Activated CD4-positive, alpha-beta T cell treated with anti-CD3 and anti-CD28 coated beads for 48 hours (primary cell): ENCODE results near the gene PDE3B.
"Not testable (repeated sequence)": the region's sequence is repeated elsewhere in the genome, so short reads cannot be mapped to it uniquely, and the experiment has no call there.

Experiments
- DNase-seq: peaks from one replicate; pipeline ENCODE4 v3.0.0-alpha.2; 2020

Gene PDE3B

GRCh38 chr11:14750911-14751310 lies 107.3 kb downstream of the PDE3B start:
- DNase-seq = no peak

- no peak for DNase-seq
These were observed 108.4 kb downstream of the PDE3B start for GRCh38 chr11:14751975-14752407.

- no peak for DNase-seq
These were observed 111.5 kb downstream of the PDE3B start for GRCh38 chr11:14755140-14755539.

GRCh38 chr11:14756349-14756748 lies 112.7 kb downstream of the PDE3B start:
- no peak for DNase-seq

- DNase-seq = not testable (repeated sequence)
These were observed 115.9 kb downstream of the PDE3B start for GRCh38 chr11:14759300-14760012.

- no peak for DNase-seq
These were observed 120.6 kb downstream of the PDE3B start for GRCh38 chr11:14764179-14764578.

GRCh38 chr11:14764579-14765527 lies 121.2 kb downstream of the PDE3B start:
- DNase-seq = peak; percentile 34

- DNase-seq = no peak
These were observed 123.0 kb downstream of the PDE3B start for GRCh38 chr11:14766585-14766984.

GRCh38 chr11:14768526-14769188 lies 125.1 kb downstream of the PDE3B start:
- no peak for DNase-seq

- DNase-seq = no peak
These were observed 130.2 kb downstream of the PDE3B start for GRCh38 chr11:14773755-14774154.

GRCh38 chr11:14774721-14775120 lies 131.1 kb downstream of the PDE3B start:
- DNase-seq = no peak

GRCh38 chr11:14775897-14776296 lies 132.3 kb downstream of the PDE3B start:
- no peak for DNase-seq

GRCh38 chr11:14778460-14778859 lies 134.9 kb downstream of the PDE3B start:
- not testable (repeated sequence) for DNase-seq

- no peak for DNase-seq
These were observed 140.2 kb downstream of the PDE3B start for GRCh38 chr11:14783788-14784187.

GRCh38 chr11:14784230-14784629 lies 140.6 kb downstream of the PDE3B start:
- DNase-seq = no peak

- no peak for DNase-seq
These were observed 146.4 kb downstream of the PDE3B start for GRCh38 chr11:14789879-14790484.

- DNase-seq = no peak
These were observed 149.9 kb downstream of the PDE3B start for GRCh38 chr11:14793546-14793945.

GRCh38 chr11:14796028-14796427 lies 152.4 kb downstream of the PDE3B start:
- not testable (repeated sequence) for DNase-seq

- no peak for DNase-seq
These were observed 160.2 kb downstream of the PDE3B start for GRCh38 chr11:14803846-14804245.

GRCh38 chr11:14809466-14809865 lies 165.9 kb downstream of the PDE3B start:
- DNase-seq = no peak

GRCh38 chr11:14812757-14813156 lies 169.2 kb downstream of the PDE3B start:
- DNase-seq = no peak

- DNase-seq = no peak
These were observed 169.9 kb downstream of the PDE3B start for GRCh38 chr11:14813516-14813915.

- no peak for DNase-seq
These were observed 175.2 kb downstream of the PDE3B start for GRCh38 chr11:14818779-14819178.
